ENCODE measurements around the gene MPST. TPM values are rescaled to one million over a fixed set of nuclear protein-coding genes. Genes with fewer than 3 reads are reported as not detected.

The MPST gene
- total and polyA plus RNA-seq, 2 donors: 18.2 to 32.1 TPM

- Histone ChIP-seq H3K4me3 (ENCODE audit: low read length in 2 of 2) (no peak overlapping the region), H3K27me3 (ENCODE audit: control insufficient read depth in 2 of 2, insufficient read depth in 1 of 2, low read length in 1 of 2) (peaks cover 0 to 5% of the 10 kb centered on the region in 2 donors), H3K4me1 (ENCODE audit: control insufficient read depth in 2 of 2, insufficient read depth in 2 of 2, low read length in 2 of 2) (no peaks in the 10 kb centered on the region), H3K27ac (ENCODE audit: low read depth in 1 of 2, low read length in 1 of 2) (no peak overlapping the region), H3K36me3 (ENCODE audit: control insufficient read depth in 2 of 2, insufficient read depth in 2 of 2, low read length in 1 of 2) (no peaks in the 10 kb centered on the region), H3K9me3 (ENCODE audit: control insufficient read depth in 2 of 2, insufficient read depth in 1 of 2, low read length in 1 of 2) (no peaks in the 10 kb centered on the region)
- DNase-seq (ENCODE audit: low read depth in 6 of 9, low spot score in 9 of 9): no peak
- WGBS: 98% methylated on average over 20 of the region's 20 CpGs
Observed at GRCh38 chr22:37010976-37011375, 8.6 kb upstream of the MPST start.

GRCh38 chr22:37011472-37011871 is 8.1 kb upstream of the MPST start:
- peaks cover 0 to 5% of the 10 kb centered on the region in 2 donors for H3K27me3 ChIP-seq (ENCODE audit: control insufficient read depth in 2 of 2, insufficient read depth in 1 of 2, low read length in 1 of 2)
- H3K4me3 ChIP-seq (ENCODE audit: low read length in 2 of 2): no peak overlapping the region
- H3K36me3 ChIP-seq (ENCODE audit: control insufficient read depth in 2 of 2, insufficient read depth in 2 of 2, low read length in 1 of 2): no peaks in the 10 kb centered on the region
- no peak for DNase-seq (ENCODE audit: low read depth in 6 of 9, low spot score in 9 of 9)
- no peak overlapping the region for H3K27ac ChIP-seq (ENCODE audit: low read depth in 1 of 2, low read length in 1 of 2)
- no peaks in the 10 kb centered on the region for H3K9me3 ChIP-seq (ENCODE audit: control insufficient read depth in 2 of 2, insufficient read depth in 1 of 2, low read length in 1 of 2)
- WGBS: 98% methylated on average over 3 of the region's 3 CpGs
- no peaks in the 10 kb centered on the region for H3K4me1 ChIP-seq (ENCODE audit: control insufficient read depth in 2 of 2, insufficient read depth in 2 of 2, low read length in 2 of 2)

- 97% methylated on average over 9 of the region's 9 CpGs for WGBS
- Histone ChIP-seq H3K4me3 (ENCODE audit: low read length in 2 of 2) (no peak overlapping the region), H3K4me1 (ENCODE audit: control insufficient read depth in 2 of 2, insufficient read depth in 2 of 2, low read length in 2 of 2) (no peaks in the 10 kb centered on the region), H3K36me3 (ENCODE audit: control insufficient read depth in 2 of 2, insufficient read depth in 2 of 2, low read length in 1 of 2) (no peaks in the 10 kb centered on the region), H3K27me3 (ENCODE audit: control insufficient read depth in 2 of 2, insufficient read depth in 1 of 2, low read length in 1 of 2) (peaks cover 0 to 8% of the 10 kb centered on the region in 2 donors), H3K9me3 (ENCODE audit: control insufficient read depth in 2 of 2, insufficient read depth in 1 of 2, low read length in 1 of 2) (no peaks in the 10 kb centered on the region), H3K27ac (ENCODE audit: low read depth in 1 of 2, low read length in 1 of 2) (no peak overlapping the region)
- no peak for DNase-seq (ENCODE audit: low read depth in 6 of 9, low spot score in 9 of 9)
Observed at GRCh38 chr22:37012262-37012904, 7.2 kb upstream of the MPST start.

- Histone ChIP-seq H3K27ac (ENCODE audit: low read depth in 1 of 2, low read length in 1 of 2) (no peak overlapping the region), H3K27me3 (ENCODE audit: control insufficient read depth in 2 of 2, insufficient read depth in 1 of 2, low read length in 1 of 2) (peaks cover 0 to 10% of the 10 kb centered on the region in 2 donors), H3K9me3 (ENCODE audit: control insufficient read depth in 2 of 2, insufficient read depth in 1 of 2, low read length in 1 of 2) (no peaks in the 10 kb centered on the region), H3K36me3 (ENCODE audit: control insufficient read depth in 2 of 2, insufficient read depth in 2 of 2, low read length in 1 of 2) (no peaks in the 10 kb centered on the region), H3K4me3 (ENCODE audit: low read length in 2 of 2) (no peak overlapping the region), H3K4me1 (ENCODE audit: control insufficient read depth in 2 of 2, insufficient read depth in 2 of 2, low read length in 2 of 2) (no peaks in the 10 kb centered on the region)
- no peak for DNase-seq (ENCODE audit: low read depth in 6 of 9, low spot score in 9 of 9)
- WGBS: 87% methylated on average over 10 of the region's 10 CpGs
Observed at GRCh38 chr22:37012956-37013355, 6.6 kb upstream of the MPST start.

GRCh38 chr22:37014415-37014806 is 5.1 kb upstream of the MPST start:
- no peaks in the 10 kb centered on the region for H3K36me3 ChIP-seq (ENCODE audit: control insufficient read depth in 2 of 2, insufficient read depth in 2 of 2, low read length in 1 of 2)
- peaks cover 0 to 23% of the 10 kb centered on the region in 2 donors for H3K27me3 ChIP-seq (ENCODE audit: control insufficient read depth in 2 of 2, insufficient read depth in 1 of 2, low read length in 1 of 2)
- 94% methylated on average over 4 of the region's 4 CpGs for WGBS
- no peaks in the 10 kb centered on the region for H3K9me3 ChIP-seq (ENCODE audit: control insufficient read depth in 2 of 2, insufficient read depth in 1 of 2, low read length in 1 of 2)
- H3K4me1 ChIP-seq (ENCODE audit: control insufficient read depth in 2 of 2, insufficient read depth in 2 of 2, low read length in 2 of 2): peaks cover 5 to 7% of the 10 kb centered on the region in 2 donors
- no peak overlapping the region for H3K27ac ChIP-seq (ENCODE audit: low read depth in 1 of 2, low read length in 1 of 2)
- H3K4me3 ChIP-seq (ENCODE audit: low read length in 2 of 2): no peak overlapping the region
- no peak for DNase-seq (ENCODE audit: low read depth in 6 of 9, low spot score in 9 of 9)

- WGBS: 94% methylated on average over 12 of the region's 12 CpGs
- no peaks in the 10 kb centered on the region for H3K36me3 ChIP-seq (ENCODE audit: control insufficient read depth in 2 of 2, insufficient read depth in 2 of 2, low read length in 1 of 2)
- H3K4me3 ChIP-seq (ENCODE audit: low read length in 2 of 2): no peak overlapping the region
- peaks cover 8 to 10% of the 10 kb centered on the region in 2 donors for H3K4me1 ChIP-seq (ENCODE audit: control insufficient read depth in 2 of 2, insufficient read depth in 2 of 2, low read length in 2 of 2)
- no peaks in the 10 kb centered on the region for H3K9me3 ChIP-seq (ENCODE audit: control insufficient read depth in 2 of 2, insufficient read depth in 1 of 2, low read length in 1 of 2)
- no peak overlapping the region for H3K27ac ChIP-seq (ENCODE audit: low read depth in 1 of 2, low read length in 1 of 2)
- H3K27me3 ChIP-seq (ENCODE audit: control insufficient read depth in 2 of 2, insufficient read depth in 1 of 2, low read length in 1 of 2): peaks cover 0 to 25% of the 10 kb centered on the region in 2 donors
- no peak for DNase-seq (ENCODE audit: low read depth in 6 of 9, low spot score in 9 of 9)
Observed at GRCh38 chr22:37014835-37015586, 4.5 kb upstream of the MPST start.

- Histone ChIP-seq H3K27me3 (ENCODE audit: control insufficient read depth in 2 of 2, insufficient read depth in 1 of 2, low read length in 1 of 2) (peaks cover 0 to 27% of the 10 kb centered on the region in 2 donors), H3K9me3 (ENCODE audit: control insufficient read depth in 2 of 2, insufficient read depth in 1 of 2, low read length in 1 of 2) (no peaks in the 10 kb centered on the region), H3K4me3 (ENCODE audit: low read length in 2 of 2) (no peak overlapping the region), H3K27ac (ENCODE audit: low read depth in 1 of 2, low read length in 1 of 2) (no peak overlapping the region), H3K4me1 (ENCODE audit: control insufficient read depth in 2 of 2, insufficient read depth in 2 of 2, low read length in 2 of 2) (peaks cover 12 to 13% of the 10 kb centered on the region in 2 donors), H3K36me3 (ENCODE audit: control insufficient read depth in 2 of 2, insufficient read depth in 2 of 2, low read length in 1 of 2) (no peaks in the 10 kb centered on the region)
- WGBS: 94% methylated on average over 4 of the region's 4 CpGs
- no peak for DNase-seq (ENCODE audit: low read depth in 6 of 9, low spot score in 9 of 9)
Observed at GRCh38 chr22:37015587-37015878, 4.0 kb upstream of the MPST start.

GRCh38 chr22:37016134-37016910 is 3.2 kb upstream of the MPST start:
- Histone ChIP-seq H3K27me3 (ENCODE audit: control insufficient read depth in 2 of 2, insufficient read depth in 1 of 2, low read length in 1 of 2) (peaks cover 0 to 30% of the 10 kb centered on the region in 2 donors), H3K4me1 (ENCODE audit: control insufficient read depth in 2 of 2, insufficient read depth in 2 of 2, low read length in 2 of 2) (peaks cover 12 to 14% of the 10 kb centered on the region in 2 donors), H3K4me3 (ENCODE audit: low read length in 2 of 2) (no peak overlapping the region), H3K9me3 (ENCODE audit: control insufficient read depth in 2 of 2, insufficient read depth in 1 of 2, low read length in 1 of 2) (no peaks in the 10 kb centered on the region), H3K27ac (ENCODE audit: low read depth in 1 of 2, low read length in 1 of 2) (no peak overlapping the region), H3K36me3 (ENCODE audit: control insufficient read depth in 2 of 2, insufficient read depth in 2 of 2, low read length in 1 of 2) (no peaks in the 10 kb centered on the region)
- no peak for DNase-seq (ENCODE audit: low read depth in 6 of 9, low spot score in 9 of 9)
- 98% methylated on average over 14 of the region's 14 CpGs for WGBS

- no peak overlapping the region for H3K4me3 ChIP-seq (ENCODE audit: low read length in 2 of 2)
- peaks cover 0 to 30% of the 10 kb centered on the region in 2 donors for H3K27me3 ChIP-seq (ENCODE audit: control insufficient read depth in 2 of 2, insufficient read depth in 1 of 2, low read length in 1 of 2)
- no peaks in the 10 kb centered on the region for H3K36me3 ChIP-seq (ENCODE audit: control insufficient read depth in 2 of 2, insufficient read depth in 2 of 2, low read length in 1 of 2)
- H3K4me1 ChIP-seq (ENCODE audit: control insufficient read depth in 2 of 2, insufficient read depth in 2 of 2, low read length in 2 of 2): peaks cover 12 to 16% of the 10 kb centered on the region in 2 donors
- DNase-seq (ENCODE audit: low read depth in 6 of 9, low spot score in 9 of 9): no peak
- no peak overlapping the region for H3K27ac ChIP-seq (ENCODE audit: low read depth in 1 of 2, low read length in 1 of 2)
- 98% methylated on average over 10 of the region's 10 CpGs for WGBS
- H3K9me3 ChIP-seq (ENCODE audit: control insufficient read depth in 2 of 2, insufficient read depth in 1 of 2, low read length in 1 of 2): no peaks in the 10 kb centered on the region
Observed at GRCh38 chr22:37017356-37017755, 2.2 kb upstream of the MPST start.

All from thymus (tissue), 11 donors.